ENCODE measurements around the gene KIF23.

The KIF23 gene

GRCh38 chr15:69480932-69481331, 66.8 kb downstream of the KIF23 start:
- no peak for DNase-seq (ENCODE audit: low read depth, low spot score)
- H3K27ac ChIP-seq, result no peak overlapping the region

GRCh38 chr15:69482686-69483256, 68.6 kb downstream of the KIF23 start:
- no peak overlapping the region for H3K27ac ChIP-seq

GRCh38 chr15:69484837-69485236, 70.7 kb downstream of the KIF23 start:
- no peak overlapping the region for H3K27ac ChIP-seq
- no peak for DNase-seq (ENCODE audit: low read depth, low spot score)

More at GRCh38 chr15:69482686-69483256, 68.6 kb downstream of the KIF23 start:
- no peak for DNase-seq (ENCODE audit: low read depth, low spot score)

GRCh38 chr15:69486481-69487110, 72.4 kb downstream of the KIF23 start:
- DNase-seq (ENCODE audit: low read depth, low spot score), result no peak
- no peak overlapping the region for H3K27ac ChIP-seq

- H3K27ac ChIP-seq, result no peak overlapping the region
- DNase-seq (ENCODE audit: low read depth, low spot score), result no peak
Measured at GRCh38 chr15:69489073-69489571, 75.0 kb downstream of the KIF23 start.

GRCh38 chr15:69490356-69491037, 76.3 kb downstream of the KIF23 start:
- H3K27ac ChIP-seq, result no peak overlapping the region
- DNase-seq (ENCODE audit: low read depth, low spot score), result no peak

GRCh38 chr15:69491038-69491505, 76.9 kb downstream of the KIF23 start:
- H3K27ac ChIP-seq, result no peak overlapping the region
- no peak for DNase-seq (ENCODE audit: low read depth, low spot score)

GRCh38 chr15:69493406-69493805, 79.3 kb downstream of the KIF23 start:
- no peak overlapping the region for H3K27ac ChIP-seq
- no peak for DNase-seq (ENCODE audit: low read depth, low spot score)

- no peak for DNase-seq (ENCODE audit: low read depth, low spot score)
- H3K27ac ChIP-seq, result no peak overlapping the region
Measured at GRCh38 chr15:69496001-69496400, 81.9 kb downstream of the KIF23 start.

GRCh38 chr15:69497076-69497475, 82.9 kb downstream of the KIF23 start:
- no peak for DNase-seq (ENCODE audit: low read depth, low spot score)
- H3K27ac ChIP-seq, result no peak overlapping the region

- H3K27ac ChIP-seq, result no peak overlapping the region
- DNase-seq (ENCODE audit: low read depth, low spot score), result no peak
Measured at GRCh38 chr15:69497667-69498066, 83.5 kb downstream of the KIF23 start.

Measured in epithelial cell of prostate (primary cell).